Keratinocyte (primary cell): Measurements from ENCODE around the gene DNM1.

Experiments
- EZH2 ChIP-seq: IDR thresholded peaks from one replicate; pipeline ENCODE4 v1.6.1; 2012; ENCODE audit warnings: inconsistent platforms, mild to moderate bottlenecking, low read length, moderate library complexity
- TF ChIP-seq, protein P1 (sequence below), 3 experiments: IDR thresholded peaks in 1 of 3; conservative IDR thresholded peaks in 1 of 3; optimal IDR thresholded peaks in 1 of 3; 2 replicates in 2 of 3; 3 replicates in 1 of 3; pipeline versions ENCODE3 to v1.5.1; 2011; ENCODE audit warnings: low read length in 3 of 3, mild to moderate bottlenecking in 3 of 3, moderate library complexity in 2 of 3, control low read depth in 1 of 3, inconsistent platforms in 1 of 3; ENCODE audit not compliant: insufficient read depth in 2 of 3; ENCODE audit errors: extremely low read depth in 1 of 3

GRCh38 chr9:128226412-128226801 is 23.2 kb downstream of the DNM1 start:
- TF ChIP-seq, protein P1, sequence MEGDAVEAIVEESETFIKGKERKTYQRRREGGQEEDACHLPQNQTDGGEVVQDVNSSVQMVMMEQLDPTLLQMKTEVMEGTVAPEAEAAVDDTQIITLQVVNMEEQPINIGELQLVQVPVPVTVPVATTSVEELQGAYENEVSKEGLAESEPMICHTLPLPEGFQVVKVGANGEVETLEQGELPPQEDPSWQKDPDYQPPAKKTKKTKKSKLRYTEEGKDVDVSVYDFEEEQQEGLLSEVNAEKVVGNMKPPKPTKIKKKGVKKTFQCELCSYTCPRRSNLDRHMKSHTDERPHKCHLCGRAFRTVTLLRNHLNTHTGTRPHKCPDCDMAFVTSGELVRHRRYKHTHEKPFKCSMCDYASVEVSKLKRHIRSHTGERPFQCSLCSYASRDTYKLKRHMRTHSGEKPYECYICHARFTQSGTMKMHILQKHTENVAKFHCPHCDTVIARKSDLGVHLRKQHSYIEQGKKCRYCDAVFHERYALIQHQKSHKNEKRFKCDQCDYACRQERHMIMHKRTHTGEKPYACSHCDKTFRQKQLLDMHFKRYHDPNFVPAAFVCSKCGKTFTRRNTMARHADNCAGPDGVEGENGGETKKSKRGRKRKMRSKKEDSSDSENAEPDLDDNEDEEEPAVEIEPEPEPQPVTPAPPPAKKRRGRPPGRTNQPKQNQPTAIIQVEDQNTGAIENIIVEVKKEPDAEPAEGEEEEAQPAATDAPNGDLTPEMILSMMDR (optimal IDR thresholded peaks at IDR 0.05 in 1 of 3, IDR thresholded peaks at IDR 0.05 in 1 of 3, conservative IDR thresholded peaks at IDR 0.05 in 1 of 3; ENCODE audit: extremely low read depth in 1 of 3, insufficient read depth in 2 of 3, low read length in 3 of 3): no peak
- TF ChIP-seq EZH2: no peak
